DMS 273 (cell line): ENCODE measurements around the gene KIF18B.
"Not testable (repeated sequence)": the region's sequence is repeated elsewhere in the genome, so short reads cannot be mapped to it uniquely, and the experiment has no call there.

Experiments used
- DNase-seq: peaks from one replicate; lab custom pipeline; 2025; ENCODE audit not compliant: unreplicated experiment; lab: John Stamatoyannopoulos, UW

KIF18B gene

GRCh38 chr17:44970136-44970741, 22.7 kb upstream of the KIF18B start:
- DNase-seq: peak; percentile 91

- no peak for DNase-seq
Measured at GRCh38 chr17:44969144-44969780, 21.7 kb upstream of the KIF18B start.

DNA sequence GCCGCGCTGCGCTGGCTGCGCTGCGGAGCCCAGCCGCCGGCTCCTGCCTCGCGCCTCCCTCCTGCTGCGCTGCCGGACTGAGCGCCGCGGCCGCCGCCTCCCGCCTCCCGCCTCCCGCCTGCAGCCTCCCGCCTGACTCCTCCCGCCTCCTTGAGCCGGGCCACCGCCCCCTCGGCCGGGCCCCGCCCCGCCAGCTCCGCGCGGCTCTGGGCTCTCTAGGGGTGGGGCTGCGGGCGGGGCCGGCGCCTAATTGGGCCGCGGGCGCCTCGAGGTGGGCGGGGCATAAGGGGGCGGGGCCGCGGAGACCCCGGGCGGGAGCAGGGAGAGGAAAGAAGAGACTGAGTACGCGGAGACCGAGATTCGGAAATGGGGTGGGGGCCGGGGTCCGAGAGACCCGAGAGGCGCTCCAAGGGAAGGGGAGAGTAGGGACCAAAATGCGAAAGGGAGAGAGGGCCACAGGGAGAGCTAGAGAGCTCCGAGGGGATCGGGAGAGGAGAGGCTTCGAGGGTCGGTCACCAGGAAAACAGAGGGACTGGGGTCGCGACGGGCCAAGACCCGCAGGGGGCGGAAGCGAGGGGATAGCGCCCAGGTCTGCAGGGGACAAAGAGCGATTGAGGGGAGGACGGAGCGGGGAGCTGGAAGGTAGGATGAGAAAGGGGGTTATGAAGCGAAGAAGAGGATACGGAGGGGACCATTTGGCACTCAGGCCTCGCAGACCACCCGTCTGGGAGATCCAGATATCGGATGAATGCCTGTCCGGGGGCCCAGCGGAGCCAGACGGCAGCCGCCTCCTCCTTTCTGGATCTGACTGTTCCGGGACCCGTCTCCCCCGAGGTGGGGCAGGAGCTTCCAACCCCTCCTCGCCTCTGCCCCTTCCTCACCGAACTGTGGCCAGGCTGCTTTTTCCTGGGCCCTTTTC, 20.9 kb upstream of the KIF18B start, which contains the start of gene C1QL1:
Gene C1QL1 (minus strand): TSS at position 79 of the 919 bp plus-strand sequence. CDS start 255 bp downstream, outside the sequence.
- DNase-seq: peak; percentile 97

DNA sequence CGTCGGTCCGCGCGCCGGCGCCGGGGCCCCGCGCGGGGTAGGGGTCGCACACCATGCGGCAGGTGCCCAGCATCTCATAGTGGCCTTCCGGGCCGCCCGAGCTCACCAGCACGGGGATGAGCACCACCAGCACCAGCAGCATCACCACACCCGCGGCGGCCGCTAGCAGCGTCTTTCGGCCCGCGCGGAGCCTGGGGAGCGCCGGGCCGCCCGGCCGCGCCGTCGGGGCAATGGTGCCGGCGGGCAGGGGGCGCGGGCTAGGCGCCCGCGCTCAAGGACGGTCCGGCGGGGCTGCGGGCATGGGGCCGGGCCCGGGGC, 20.3 kb upstream of the KIF18B start:
- DNase-seq: no peak

DNA sequence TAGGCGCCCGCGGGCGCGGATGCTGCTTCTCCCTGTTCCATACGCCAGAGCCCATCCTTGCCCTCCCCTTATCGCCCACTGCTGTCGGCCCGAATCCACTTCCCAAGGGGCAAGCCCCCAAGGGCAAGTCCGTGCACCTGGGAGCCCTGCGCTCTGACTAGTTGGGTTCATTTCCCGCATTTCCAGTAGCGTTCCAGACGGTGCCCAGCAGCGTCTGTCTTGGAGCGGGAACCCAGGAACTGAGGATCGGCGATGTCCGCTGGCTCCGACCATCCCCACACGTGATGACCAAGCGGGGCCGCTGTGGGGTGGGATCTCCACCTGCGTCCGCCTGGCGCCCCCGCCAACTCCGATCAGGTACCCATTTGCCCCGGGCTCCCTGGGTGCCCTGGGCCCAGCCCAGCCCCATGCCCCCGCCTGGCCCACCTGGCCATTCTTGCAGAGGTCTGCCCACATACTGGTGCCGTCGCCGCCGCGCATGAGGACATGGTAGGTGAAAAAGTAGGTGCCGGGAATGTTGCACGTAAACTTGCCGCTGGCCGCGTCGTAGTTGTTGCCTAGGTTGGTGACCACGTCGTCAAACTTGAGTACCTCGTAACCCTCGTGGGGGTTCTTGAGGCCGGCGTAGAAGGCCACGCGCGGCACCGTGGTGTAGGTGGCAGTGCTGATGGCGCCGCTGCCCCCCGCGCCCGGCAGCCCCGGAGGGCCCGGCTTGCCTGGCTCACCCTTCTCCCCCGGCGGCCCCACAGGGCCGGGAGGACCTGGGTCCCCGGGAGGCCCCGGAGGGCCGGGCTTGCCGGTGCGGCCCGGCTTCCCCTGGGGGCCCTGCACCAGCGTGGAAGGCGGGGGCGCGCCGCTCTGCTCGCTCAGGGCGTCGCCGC, 19.7 kb upstream of the KIF18B start:
- peak; percentile 57 for DNase-seq

GRCh38 chr17:44966348-44967025, 18.9 kb upstream of the KIF18B start:
- no peak for DNase-seq

- no peak for DNase-seq
Measured at GRCh38 chr17:44965481-44966234, 18.1 kb upstream of the KIF18B start.

DNA sequence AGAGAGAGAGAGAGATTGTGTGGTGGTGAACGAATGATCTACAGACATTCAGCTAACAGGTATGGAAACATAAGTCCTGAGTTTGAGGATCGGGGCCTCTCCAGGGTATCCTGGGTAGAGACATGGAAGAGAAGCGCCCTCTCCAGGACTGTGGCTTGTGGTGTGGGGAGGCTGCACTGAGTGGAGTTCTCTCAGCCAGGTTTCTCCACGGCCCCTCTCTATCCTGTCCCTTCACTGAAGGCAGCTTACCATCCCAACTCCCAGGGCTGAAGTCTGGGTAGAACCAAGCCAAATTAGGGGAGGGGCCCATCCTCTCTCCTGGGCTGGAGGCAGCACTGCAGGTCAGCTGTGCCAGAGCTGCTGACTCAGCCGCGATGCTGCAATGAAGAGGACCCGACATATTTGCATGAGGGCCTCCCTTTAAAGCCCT, 14.4 kb upstream of the KIF18B start:
- DNase-seq: peak; percentile 42

- no peak for DNase-seq
Measured at GRCh38 chr17:44960691-44961090, 13.1 kb upstream of the KIF18B start.

GRCh38 chr17:44959821-44960531, 12.4 kb upstream of the KIF18B start:
- no peak for DNase-seq

DNA sequence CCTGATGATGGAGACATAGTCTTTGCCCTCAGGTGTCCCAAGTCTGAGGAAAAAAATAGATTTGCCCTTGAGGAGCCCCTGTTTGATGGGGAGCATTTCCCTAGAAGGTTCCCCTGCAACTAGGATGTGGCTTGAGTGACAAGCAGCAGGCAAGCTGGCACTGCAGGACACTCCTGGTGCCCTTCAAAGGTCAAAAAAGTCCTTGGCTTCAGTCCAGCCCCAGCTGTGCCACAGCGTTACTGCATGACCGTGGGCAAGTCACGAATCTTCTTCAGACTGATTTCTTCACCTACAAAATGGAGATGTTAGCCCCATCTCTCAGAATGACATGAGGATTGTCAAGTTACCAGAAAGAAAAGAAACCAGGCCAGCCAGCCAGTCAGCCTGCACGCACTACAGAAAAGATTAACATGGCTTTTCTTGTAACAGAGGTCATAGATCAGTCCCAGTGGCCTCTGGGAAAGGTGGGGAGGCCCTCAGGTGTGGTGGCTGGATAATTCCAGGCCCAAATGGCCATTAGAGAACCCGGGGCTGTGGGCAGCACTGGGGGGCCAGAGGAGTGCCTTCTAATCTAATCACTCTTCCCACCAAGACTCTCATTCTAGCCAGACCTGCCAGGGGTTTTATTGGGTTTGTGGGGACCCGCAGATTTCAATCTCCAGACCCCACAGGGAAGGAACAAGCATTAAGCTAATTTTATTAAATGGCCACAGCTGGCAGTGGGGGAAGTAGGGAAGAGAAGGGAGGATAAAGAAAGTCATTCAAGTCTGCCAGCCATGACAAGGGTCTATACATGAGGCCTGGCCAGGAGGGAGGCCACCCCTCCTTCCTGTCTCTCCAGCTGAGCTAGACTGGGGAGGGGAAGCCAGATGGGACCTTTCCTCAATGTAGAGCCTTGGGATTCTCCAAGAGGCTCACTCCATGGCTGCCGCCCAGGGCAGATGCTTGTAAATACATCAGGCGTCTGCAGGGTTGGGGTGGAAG, 9.7 kb upstream of the KIF18B start:
- DNase-seq: peak; percentile 59

DNA sequence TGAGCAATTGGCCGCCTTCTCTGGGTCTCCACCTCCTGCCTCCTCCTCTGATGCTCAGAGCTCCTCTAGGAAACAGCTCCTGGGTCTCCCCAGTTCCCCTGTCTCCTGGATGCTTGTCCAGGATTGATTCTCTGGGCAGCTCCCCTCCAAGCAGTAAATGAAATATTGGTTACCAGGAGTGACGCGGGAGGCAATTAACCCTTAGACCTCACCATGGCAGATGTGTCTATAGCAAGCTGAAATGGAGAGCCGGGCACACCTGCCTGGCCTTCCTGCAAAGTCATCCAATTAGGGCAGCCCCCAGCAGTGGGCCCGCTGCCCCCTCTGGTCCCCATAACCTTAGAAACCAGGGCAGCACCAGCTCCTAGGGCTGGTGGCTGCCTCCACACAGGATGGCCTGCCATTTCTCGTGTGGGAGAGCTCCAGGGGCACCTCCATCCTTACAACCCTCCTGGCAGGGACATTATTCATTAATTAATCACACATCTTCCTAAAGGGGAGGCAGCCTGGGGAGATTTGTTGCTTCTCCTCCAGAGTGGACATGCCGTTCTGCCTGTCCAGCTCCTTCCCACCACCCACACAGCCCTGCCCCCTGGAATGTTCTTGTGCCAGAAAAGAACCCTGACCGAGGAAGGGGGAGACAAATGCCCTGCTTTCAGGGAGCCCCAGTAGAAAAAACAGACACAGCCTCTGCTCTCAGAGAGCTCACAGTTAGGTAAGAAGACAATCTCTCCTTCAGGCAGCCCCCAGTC, 8.3 kb upstream of the KIF18B start:
- no peak for DNase-seq

DNA sequence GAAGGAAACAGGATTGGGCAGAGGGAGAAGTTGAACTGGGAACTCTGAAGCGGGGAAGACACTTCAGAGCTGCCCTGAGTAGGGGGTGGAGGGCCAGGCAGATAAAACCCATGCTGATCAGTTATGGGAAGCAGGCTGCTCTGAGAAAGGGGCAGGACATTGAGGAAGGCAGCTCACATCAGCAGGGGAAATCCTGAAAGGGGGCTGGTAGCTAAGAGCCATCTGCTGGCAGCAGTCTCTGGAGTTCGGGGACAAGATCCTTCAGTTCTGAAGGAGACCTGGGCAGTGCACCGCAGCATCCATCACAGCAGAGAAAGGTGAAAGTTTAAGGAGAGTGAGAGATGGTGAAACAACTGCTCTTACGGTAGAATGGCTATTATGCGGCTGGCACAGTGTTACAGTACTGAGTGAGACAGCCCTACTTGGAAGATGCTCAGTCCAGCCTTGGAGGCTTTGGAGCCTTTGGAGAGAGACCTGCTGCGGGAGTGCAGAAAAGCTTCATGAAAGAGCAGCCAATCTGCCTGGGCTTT, 5.4 kb upstream of the KIF18B start:
- DNase-seq: no peak

DNA sequence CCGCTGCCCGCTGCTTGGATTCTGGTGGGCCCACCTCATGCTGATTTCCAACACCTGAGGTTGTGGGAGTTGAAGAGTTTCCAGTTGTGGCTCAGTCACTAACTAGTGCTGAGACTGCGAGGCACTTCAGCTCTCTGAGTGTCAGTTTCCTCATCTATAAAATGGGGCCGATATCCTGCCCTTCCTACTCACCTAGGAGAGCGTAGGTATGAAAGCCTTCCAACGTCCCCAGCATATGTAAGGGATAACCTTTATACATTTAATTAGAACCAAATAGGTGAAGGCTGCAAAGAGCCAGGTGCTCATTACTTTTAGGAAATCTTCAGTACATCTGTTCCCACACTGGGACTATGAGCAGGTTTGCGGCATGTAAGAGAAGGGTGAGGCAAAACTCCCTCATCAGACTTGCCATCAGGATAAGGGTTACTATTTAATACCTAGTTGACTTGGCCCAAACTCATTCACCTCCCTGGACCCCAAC, 782 bp upstream of the KIF18B start:
- no peak for DNase-seq

DNA sequence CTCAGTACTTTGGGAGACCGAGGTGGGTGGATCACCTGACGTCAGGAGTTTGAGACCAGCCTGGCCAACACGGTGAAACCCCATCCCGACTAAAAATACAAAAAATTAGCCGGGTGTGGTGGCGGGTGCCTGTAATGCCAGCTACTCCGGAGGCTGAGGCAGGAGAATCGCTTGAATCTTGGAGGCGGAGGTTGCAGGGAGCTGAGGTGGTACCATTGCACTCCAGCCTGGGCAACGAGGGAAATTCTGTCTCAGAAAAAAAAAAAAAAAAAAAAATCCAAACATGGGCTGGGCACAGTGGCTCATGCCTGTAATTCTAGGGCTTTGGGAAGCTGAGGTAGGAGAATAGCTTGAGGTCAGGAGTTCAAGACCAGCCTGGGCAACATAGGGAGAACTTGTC, 1.9 kb downstream of the KIF18B start:
- DNase-seq: not testable (repeated sequence)

- DNase-seq: peak; percentile 56
Measured at GRCh38 chr17:44942456-44942855, 5.1 kb downstream of the KIF18B start.
